GM18873 (cell line): ENCODE measurements around the gene NELFB.

Experiments used
- ATAC-seq: cut with Tn5 transposase; IDR thresholded peaks from one replicate; pipeline ENCODE4 v1.9.1; 2021; ENCODE audit warnings: mild to moderate bottlenecking, moderate library complexity, moderate number of reproducible peaks; ENCODE audit not compliant: unreplicated experiment, low FRiP score

Gene NELFB

DNA sequence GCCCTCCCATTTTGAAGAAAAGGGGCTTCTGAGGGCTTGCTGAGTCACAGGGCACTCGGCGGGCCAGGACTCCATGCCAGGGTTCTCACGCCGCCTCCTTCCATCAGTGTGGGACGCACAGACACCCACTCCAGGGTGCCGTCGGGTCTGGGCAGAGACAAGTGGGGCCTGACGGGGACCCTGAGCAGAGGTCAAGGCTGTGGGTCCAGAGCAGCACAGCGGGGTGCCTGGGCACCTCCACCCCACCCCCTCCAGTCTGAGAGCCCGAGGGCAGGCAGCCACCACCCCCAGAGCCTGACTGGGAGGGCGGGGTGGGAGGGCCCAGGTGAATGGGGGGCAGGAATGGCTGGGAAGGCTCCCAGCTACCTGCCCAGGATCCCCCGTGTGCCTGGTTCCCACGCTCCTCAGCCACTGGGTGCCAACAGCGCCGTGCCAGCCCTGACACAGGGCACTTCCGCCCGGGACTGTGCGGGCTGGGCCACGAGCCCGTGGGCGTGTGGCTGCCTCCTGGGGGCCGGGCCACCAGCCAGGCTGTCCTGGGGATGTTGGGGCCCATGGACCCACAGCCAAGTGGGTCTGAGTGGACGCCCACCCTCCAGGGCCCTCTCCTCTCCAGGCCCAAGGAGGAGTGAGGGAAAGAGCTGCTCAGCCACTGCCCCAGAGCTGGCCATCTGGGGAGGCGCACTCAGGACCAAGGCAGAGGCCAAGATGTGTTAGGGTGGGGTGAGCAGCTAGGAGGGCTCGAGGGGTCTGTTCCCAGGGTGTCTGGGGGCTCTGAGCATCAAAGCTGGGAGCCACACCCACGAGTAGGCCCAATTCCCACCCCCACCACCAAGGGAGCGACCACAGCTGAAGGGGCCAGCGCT, 57.1 kb downstream of the NELFB start:
- no peak for ATAC-seq

DNA sequence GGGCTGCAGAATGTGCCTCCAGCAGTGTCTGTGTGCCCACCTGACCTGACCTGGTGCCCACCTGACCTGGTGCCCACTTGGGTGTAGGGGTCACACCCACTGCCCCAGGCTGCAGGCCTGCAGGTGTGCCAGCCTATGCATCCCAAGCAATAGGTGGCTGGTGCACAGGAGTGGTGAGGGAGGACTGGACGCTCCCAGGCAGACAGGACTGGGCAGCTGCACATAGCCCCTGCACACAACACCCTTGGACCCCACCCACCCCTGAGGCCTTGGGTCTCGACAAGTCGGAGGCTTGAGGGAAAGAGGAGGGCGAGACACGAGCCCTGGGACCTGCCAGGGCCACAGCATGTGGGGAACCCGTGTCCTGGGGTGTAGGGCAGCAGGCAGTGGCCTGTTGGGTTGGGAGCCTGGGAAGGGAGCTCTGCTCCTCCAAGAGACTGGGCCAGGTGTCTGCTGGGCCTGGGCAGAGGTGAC, 57.8 kb downstream of the NELFB start:
- no peak for ATAC-seq

DNA sequence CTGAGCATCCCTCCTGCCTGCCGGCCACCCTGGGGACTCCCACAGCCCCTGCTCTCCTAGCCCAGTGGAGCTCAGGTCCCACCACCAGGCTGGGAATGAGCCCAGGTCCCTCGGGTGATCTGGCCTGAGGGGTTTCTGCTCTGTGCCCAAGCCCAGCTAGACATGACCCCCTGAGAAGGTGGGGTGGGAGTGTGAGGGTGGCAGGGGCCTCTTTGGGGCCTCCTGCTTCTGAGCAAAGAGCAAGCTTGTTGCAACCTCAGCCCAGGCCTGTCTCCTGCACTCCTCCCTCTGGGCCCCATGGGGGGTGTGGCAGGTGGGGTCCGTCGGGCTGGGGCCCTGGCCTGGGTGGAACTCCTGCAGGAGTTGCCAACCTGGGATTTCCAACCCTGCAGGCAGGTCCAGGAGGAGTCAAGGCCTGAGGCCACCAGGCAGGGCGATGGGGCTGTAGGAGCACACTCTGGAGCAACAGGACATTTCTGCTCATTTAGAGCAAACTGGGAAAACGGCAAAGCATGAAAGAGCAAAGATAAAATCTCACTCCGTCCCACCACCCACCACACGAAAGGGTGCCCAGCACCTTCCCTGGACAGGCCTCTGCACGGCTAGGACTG, 58.3 kb downstream of the NELFB start:
- ATAC-seq = no peak

DNA sequence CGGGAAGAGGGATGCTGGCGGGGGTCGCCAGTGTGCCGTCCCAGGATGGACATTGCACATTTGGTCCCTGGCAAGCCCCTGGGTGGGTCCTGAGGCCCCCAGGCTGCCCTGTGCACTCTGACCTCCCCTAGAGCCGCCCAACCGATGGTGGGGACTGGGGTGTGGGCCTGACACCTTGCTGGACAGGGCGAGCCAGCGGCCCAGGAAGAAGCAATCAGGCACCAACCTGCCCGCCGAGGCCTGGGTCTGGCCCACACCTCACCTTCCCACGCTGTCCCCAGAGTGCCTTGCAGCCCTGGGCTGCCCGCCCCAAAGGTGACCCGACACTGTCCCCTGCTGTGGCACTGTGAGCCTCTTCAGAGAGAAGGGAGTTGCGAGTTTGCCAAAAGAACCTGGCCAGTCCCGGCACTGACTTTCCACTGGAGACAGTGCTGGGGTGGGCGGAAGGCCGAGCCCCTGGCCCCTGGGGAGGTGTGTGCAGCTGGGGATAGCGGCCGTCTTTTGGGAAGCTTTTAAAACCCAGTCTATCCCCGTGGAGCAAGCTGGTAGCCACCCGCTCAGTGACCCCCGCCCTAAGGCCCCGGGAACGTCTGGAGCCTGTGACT, 58.9 kb downstream of the NELFB start:
- ATAC-seq = no peak

DNA sequence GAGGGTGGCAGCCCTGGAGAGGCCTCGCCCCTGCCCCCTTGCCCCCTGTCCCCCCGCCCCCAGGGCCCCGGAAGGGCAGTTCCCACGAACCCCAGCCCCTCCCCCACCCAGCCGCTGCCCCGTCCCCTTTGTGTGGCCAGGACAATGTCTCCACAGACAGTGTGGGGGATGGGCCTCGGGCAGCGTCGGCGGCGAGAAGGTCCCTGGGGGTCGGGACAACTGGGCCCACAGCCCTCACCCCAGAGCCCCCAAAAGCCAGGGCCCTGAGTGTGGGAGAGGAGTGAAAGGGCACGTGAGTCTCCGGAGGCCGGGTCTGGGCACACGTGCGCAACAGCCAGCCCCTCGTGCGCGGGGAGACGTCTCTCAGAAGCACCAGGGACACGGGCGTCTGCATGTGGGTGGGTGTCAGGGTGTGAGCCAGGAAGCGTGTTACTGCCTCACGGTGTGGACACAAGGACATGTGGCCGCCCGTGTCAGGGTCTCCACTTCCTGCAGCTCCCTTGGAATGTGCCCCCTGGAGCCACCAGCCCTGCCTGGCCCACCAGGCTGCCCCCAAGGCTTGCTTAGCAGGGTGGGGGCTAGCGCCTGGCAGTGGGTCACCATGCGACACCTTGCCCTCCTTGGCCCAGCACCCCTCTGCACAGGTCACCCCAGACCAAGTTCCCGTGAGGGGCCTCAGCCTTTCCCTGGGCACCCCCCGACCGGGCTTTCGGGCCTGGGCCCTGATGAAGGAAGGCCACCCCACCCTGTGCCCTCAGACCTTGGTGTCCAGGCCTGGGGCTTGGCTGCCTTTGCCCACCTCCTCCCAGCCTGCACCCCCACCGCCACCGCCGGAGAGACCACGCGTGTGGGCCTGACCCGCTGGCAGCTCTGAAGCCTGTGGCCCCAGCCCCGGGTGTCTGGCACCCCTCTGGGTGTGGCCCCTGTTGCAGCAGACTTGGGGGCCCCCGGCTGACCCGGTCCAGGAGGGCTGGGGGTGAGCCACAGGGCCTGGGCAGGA, 59.7 kb downstream of the NELFB start:
- ATAC-seq = no peak

DNA sequence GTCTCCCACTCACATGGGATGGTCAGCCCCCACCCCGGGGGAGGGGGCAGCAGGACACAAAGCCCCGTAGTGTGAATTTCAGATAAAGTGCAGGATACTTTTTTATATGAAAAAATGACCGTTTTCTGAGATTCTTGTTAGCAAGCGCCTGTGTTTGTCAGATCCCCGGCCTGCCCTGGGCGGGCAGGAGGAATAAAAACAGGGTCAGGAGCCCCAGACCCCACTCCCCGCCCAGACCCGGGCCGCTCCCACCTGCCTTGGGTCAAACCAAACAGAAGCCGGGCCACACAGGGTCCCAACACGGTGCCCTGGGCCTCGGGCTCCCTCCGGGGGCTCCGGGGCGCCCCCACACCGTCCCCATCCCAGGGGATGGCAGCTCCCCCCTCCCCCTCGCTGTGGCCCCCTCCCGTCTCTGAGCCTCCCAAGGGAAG, 60.5 kb downstream of the NELFB start:
- no peak for ATAC-seq

DNA sequence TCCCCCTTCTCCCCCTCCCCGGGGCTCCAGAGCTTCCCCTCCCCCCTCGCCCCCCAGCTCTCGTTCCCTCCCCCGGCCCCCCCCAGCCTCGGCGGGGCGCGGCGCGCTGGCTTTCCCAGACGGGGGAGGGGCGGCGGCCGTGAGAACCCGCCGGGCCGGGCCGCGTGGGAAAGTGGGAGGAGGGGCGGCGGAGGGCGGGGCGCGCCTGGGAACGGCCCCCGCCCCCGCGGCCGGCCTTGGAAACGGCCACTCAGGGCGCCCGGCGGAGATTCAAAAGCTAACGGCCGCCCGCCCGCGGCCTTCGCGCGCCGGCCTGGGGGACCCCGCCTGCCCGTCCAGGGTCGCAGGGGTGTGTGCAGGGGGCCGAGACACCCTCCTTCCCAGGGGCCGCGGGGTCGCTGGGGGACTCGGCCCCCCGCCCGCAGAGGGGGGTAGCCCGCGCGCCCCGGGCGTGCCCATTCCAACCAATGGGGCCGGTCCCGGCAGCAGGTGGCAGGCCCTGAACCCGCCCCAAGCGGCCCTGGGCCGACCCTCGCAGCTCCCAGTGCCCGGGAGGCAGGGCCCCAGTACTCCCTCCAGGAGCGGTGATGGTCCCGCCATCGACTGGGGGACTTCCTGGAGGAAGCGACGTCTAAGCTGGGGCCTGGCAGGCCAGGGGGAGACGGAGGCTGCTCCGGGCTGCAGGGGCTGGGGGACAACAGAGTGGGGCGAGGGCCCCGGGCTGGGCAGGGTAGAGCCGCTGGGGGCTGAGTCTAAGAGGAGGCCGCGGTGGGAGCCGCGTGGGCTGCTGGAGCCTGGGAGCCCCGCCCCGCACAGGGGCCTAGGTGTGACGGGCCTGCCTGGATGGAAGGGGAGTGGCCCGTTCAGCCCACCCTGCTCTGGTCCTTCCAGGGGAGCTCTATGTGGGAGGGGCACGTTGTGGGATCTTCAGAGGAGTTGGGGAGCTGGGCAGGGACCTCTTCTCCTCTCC, 61.2 kb downstream of the NELFB start:
- ATAC-seq = no peak

DNA sequence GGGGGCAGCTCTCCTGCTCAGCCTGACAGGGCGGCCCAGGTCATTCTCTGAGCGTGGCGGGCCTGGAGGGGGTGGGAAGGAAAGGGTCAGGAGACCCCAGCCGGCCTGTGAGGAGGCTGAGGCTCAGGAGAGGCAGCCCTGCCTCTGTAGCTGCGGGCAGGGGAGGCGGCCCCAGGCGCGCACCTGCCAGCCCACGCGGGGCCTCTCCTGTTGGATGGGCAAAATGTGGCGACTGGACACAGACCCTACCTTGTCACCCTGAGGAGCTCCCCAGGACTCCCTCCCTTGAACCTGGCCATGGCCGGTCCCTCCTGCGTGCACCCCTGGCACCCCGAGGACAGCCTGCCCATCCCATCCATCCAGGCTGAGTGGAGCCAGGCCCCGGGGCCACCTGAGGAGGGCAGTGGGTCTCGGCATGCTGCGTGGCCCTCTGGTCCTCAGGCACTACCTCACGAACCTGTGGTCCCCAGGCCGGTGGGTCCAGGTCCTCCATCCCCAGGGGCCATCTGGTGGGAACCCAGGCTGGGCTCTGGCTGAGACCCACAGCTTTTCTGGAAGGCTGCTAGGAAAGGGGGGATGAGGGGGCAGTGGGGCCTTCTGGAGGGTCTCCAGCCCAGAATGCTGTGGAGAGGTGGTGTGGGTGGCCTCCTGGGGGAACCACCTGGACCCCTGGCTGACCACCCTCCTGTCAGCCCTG, 62.0 kb downstream of the NELFB start:
- ATAC-seq = no peak

DNA sequence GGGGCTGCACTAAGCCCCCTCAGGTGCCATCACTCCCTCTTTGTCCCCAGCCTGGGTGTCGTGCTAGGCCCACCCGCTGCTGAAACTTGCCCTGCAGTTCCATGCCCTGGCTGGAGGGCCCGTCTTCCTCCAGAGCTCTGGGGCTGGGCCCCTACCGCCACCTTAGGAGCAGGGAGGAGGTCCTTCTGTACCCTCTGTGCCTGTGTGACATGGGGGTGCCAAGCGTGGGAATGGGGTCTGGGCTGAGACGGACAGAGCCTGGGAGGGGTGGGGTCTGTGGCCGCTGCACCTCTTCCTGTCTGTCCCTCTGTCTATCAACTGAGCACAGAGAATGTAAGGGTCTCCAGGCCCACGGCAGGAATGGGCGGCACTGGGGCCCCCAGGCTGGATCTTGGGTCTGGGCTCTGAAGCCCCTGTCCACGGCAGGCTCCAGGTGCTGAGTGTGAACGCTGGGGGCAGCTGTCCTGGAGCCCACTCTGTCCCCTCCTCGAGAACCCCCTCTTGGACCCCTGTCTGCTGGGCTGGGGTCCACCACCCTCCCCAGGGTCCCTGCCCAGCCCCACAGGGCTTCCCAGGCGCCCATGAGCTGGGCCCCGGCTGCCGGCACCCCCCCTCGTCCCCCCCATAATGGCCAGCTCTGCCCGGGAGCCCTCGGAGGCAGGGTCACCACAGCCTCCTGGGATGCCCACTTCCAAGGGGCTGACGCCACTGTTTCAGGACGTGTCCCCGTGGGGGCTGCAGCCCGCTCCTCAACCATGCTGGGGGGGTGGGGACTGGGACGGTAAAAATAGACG, 62.8 kb downstream of the NELFB start:
- no peak for ATAC-seq

DNA sequence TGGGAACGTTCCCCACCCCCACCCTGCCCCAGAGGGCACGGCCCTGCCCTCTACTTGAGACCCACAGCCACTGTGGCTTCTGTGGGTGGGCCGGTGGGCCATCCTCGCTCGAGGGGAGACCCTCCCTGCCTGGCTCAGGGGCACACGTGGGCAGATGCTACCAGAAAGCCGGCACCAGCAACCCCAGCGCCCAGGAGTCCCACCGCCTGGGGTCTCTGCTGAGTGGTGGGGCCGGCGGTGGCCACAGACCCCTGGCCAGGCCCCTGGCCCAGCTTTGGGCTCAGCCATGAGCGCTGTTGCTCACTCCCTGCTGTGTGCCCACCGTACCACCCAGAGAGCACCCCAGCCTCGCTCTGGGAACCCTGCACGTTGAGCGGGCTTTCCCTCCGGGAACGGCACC, 63.5 kb downstream of the NELFB start:
- ATAC-seq = no peak

DNA sequence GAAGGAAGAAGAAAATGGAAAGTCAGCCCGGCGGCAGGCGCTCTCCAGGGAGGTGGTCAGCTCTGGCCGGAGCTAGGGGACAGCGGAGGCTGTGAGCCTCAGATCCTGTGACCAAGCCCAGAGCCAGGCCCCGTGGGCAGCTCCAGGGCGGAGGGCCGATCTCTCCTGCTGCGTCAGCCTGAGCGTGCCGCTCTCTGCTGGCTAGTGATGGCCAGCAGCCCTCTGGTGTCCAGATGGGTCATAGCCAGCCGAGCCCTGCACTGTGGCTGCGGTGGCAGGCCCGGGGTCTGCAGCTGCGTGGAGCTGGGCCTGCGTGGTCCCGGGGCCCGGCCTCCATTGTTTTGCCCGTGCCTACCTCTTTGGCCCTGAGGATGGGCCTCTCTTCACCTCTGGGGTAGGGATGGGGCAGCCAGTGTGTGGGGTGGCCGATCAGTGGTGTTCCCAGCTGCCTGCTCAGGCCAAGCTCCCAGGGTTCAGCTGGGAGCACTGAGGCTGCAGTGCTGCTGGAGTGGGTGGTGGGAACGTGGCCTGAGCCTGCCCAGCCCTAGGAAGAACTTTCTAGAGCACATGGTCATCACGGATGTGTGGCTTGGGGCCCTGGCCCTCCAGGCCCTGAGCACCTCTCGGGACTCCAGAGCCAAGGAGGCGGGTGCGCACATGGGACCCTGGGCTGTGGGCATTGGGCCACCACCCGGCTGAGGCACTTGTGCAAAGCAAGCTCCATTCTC, 64.0 kb downstream of the NELFB start:
- ATAC-seq = no peak

DNA sequence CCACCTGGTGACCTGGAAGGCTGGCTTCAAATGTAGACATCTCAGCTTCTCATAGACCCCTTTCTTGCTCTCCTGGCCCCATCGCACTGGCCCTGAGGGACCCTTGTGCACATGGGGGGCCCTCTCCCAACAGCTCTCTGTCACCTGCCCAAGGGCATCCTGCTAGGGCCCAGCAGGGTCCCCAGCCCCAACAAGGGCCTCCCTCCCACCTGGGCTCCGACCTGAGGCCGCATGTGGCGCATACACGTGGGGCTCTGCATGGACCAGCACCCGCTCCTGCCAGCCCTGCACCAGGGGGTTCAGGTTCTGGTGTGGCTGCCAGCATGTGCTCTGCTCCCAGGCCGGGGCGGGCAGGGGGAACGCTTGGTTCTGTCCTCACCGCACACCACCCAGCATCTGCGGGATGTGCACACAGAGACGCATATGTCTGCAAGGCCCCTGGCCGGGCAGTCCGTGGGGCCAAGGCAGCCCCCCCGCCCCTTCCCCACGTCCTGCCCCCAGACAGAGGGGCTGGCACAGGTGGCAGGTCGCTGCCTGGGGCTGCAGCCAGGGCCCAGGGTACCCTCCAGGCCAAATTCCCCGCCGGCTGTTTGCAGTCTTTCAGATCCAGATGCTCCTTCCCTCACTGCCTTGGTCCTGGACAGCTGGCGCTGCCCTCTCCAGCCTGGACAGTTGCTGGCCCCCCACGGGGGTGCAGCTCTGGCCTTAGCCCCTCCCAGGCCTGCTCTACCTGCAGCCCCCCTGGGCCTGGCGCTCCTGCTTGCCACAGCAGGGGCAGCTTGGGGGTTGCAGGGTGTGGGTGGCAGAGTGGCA, 64.8 kb downstream of the NELFB start:
- ATAC-seq = no peak

DNA sequence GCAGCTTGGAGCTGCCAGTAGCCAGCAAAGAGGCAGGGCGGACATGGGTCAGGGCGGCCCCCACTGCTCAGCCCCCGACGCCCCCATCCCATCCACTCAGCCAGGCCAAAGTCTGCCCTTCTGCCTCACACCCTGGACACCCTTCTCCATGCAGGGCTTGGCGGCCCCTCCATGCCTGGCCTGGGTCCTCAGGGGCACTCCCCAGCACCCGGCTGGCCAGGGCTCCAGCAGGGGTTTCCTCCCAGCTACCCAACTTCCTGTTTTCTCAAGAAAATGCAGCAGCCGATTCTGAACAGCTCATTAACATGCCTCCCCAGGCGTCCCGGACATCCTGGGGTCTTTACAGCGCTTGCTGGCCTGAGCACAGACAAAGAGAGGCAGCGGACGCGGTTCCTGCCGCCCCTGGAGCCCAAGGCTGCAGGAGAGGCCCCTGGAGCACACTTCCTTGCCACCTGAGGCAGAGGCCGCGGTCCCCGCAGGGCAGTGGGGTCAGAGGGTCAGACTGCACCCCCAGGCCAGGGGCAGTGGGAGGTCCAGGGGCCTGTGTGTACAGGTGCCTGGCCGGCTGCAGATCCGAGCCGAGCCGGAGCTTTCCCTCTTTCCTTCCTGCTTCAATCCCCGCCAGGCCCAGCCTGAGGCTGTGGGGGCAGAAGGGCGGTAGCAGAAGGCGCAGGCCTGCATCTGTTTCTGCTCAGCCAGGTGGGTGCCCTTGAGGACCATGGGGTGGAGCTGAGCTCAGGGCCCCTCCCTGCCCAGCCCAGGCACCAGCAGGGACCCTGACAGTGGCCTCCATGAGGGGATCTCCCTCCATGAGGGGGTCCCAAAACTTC, 65.6 kb downstream of the NELFB start:
- ATAC-seq = no peak

DNA sequence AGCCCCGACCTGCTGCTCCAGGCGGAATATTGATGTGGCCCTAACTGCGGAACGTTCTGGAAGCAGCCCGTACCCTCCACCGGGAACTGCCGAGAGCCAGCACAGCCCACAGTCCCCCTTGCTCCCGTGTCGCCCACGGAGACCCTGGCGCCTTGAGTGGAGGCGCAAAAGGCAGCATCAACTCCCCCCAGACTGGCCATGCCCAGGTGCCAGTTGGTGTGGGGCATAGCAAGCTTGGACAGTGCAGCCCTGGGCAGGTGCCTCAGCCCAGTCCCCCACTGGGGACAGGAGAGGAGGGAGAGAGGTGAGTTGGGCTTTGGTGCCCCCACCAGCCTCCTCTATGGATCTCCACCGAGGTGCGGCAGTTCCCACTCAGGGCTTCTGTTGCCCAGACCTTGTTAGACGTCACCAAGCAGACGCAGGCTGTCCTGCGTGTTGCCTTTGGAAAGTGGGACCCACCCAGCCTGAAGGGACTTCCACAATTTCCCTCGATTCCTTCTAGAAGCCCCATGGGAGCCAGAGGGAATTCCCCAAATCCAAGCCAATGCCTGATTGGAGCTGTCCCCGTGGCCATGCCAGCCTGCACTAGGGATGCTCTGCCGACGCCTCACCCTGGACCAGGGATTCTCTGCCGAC, 66.7 kb downstream of the NELFB start:
- ATAC-seq = no peak
